HG03103 (cell line): ENCODE measurements around the gene PSD4.

Source experiments
- ATAC-seq: cut with Tn5 transposase; IDR thresholded peaks from one replicate; pipeline ENCODE4 v1.9.1; 2021; ENCODE audit warnings: low read depth; ENCODE audit not compliant: unreplicated experiment

PSD4 gene

GRCh38 chr2:113234721-113235346, 61.1 kb downstream of the PSD4 start:
- peak; percentile 21 for ATAC-seq

- ATAC-seq, result peak; percentile 93
These were observed 61.8 kb downstream of the PSD4 start for GRCh38 chr2:113235347-113236226.

DNA sequence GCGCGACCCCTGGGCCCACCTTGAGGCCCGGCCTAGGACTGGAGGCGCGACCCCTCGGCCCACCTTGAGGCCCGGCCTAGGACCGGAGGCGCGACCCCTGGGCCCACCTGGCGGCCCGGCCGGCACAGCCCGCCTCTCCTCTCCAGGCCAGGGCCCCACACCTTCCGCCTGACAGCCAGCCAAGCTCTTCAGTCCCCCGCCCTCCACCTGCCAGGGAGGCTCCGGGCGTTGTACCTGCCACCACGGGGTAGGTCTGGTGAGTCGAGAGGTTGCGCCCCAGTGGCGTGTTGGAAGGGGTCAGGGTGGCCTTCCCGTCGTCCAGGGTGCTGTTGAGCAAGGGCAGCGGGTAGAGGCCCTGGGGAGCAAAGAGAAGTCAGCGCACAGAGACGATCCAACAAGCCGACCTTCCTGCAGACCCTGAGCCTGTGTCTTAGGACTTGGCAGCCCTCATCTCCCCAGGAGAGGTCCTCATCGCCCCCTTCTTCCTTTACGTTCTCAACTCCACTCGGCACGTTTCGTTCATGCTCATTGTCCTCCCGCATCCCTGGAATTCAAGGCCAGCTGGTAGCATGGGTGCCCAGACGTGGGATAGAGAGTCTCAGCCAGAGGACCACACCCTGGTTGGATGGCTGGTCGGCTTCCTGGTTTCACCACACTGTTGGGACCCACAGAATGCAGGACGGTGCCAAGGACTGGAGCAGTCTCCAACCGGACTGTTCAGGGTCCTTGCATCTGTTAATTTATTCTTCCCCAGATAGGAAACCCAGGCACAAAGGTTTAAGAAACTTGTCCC, 62.8 kb downstream of the PSD4 start:
- ATAC-seq, result no peak

GRCh38 chr2:113237604-113238160, 63.9 kb downstream of the PSD4 start:
- ATAC-seq, result no peak

DNA sequence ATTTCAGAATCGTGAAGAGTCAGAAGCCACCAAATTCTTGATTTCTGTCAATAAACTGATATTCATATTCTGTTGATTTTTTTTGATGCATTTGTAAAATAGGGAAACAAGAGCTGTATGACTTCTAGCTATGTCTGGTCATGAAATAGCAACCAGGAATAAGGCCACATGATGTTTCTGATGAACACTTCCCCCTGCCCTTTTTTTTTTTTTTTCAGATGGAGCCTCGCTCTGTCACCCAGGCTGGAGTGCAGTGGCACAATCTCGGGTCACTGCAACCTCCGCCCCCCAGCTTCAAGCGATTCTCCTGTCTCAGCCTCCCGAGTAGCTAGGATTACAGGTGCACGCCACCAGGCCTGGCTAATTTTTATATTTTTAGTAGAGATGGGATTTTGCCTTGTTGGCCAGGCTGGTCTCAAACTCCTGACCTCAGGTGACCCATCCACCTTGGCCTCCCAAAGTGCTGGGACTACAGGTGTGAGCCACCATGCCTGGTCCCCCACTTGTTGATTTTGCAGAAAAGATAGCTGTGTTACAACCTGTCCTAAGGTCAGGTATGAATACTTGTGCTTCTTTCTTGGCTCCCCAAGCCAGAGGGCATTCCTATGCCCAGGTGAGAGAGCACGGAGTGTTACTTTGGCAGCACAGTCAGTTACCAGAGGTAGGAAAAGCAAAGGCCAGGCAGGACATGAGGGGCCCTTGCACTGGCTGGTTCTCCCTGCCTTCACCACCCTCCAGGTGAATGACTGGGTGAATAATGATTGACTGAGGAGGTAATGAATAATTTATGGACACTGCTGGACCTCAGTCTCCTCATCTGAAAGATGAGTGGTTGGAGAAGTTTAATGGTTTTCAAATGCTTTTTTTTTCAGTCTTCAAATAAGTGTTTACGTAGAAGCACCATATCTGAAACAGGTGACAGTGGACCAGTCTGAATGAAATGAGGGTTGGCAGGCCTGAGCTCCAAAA, 65.4 kb downstream of the PSD4 start:
- ATAC-seq, result no peak

DNA sequence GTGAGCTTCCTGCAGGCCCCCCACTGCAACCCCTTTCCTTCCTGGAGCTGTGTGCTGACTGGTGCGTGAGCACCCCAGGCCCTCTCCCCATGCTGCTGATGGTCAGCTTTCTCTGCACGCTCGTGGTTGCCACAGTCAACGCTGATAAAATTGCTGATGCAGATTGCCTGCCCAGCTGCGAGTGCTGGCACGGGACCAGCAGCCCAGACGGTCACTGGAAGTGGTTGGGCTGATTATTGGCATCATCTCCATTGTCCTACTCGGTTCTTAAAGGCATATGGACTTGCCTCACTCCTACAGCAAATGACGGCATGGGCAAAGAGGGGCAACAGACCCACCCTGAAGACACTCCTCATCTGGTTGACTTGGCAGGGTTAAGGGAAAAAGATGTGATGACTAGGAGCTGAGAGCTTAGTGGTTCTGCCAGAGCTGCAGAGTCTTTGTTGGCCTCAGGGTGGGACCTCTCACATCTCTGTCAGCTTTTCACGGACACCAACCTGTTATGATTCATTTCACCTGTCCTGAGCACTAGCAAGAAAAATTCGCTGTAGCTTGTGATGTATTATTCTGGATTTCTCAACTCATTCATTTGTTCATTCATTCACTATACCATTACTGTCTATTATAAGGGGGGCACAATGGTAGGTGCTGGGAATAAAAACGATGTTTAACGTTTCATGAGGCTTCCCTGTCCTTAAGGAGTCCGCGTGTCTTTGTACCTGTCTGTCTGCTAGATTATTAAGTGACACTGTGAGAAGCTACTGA, 66.6 kb downstream of the PSD4 start:
- no peak for ATAC-seq

DNA sequence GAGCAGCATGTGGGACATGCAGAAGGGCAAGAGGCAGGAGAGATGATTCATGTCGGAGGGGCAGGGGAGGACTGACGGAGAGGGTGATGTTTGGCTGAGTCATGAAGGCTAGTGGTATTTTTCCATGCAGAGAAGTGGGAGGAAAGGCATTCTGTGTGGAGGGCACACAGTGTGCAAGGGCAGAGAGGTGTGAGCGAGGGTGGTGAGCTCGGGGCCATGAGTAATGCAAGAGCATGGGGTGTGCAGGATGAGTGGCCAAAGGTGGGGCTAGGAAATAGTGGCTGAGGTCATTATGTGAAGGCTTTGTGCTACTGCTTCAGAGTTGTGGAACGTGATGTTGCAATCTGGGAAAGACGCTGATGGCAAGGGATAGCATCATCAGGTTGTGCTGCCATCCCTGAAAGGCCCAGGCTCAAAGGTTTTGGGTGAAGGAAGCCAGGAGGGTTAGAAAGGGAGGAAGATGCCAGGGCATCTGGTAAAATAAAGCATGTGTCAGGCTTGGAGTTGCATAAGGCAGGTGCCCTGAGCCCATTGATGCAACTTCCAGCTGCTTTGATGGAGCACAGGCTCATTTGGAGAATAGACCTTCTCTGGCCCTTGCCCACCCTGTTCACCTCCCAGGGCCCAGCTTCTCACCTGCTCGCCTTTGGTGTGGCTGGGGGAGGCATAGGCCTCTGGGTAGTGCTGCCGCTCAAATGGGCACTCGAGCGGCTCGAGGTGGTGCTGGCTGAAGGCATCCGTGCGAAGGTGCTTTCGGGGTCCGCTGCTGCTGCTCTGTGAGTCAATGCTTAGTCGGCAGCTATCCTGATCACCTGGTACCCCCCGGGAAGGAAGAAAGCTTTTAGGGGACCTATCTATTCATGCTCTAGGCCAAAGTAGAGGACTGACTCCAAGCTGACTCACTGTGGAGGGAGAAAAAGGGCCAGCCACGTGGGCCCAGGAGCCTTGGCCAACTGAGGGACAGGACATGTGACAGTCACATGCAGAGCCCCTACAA, 67.4 kb downstream of the PSD4 start:
- ATAC-seq, result no peak

DNA sequence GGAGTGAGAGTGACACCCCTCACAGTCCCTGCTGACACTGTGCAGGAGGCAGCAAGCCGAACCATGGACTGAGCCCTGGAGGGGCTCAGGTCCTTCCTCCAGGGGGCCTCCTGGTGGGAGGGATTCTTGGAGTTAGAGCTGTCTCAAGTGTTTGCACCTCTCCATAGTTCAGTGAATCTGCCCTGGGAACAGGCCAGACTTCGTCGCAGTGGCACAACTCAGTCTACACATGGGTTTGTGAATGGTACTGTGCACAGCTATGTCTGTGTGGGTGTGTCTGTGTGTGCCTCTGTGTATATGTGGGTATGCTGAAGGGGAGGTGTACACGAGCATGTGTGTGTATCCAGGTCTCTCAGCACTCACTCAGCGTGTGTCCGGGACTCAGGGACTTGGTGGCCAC, 68.6 kb downstream of the PSD4 start:
- ATAC-seq, result no peak

DNA sequence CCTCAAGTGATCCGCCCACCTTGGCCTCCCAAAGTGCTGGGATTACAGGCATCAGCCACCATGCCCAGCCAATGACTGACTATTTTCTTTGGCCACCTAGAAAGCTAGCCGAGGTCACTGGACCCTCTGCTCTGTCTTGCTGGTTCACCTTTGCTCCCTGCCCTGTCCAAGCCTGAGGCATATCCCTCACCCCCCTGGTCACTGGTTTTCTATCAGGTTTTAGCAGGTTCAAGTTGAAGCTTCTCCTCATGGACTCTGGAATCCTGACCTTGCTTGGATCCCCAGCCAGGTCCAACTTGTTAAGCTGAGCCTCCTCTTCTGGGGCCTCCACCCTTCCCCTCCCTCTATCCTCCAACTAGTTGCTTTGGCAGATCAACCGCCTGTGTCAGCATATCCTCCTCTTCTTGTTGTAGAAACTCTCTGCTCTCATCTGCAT, 71.5 kb downstream of the PSD4 start:
- ATAC-seq, result no peak

- ATAC-seq, result no peak
These were observed 72.8 kb downstream of the PSD4 start for GRCh38 chr2:113246606-113247005.

DNA sequence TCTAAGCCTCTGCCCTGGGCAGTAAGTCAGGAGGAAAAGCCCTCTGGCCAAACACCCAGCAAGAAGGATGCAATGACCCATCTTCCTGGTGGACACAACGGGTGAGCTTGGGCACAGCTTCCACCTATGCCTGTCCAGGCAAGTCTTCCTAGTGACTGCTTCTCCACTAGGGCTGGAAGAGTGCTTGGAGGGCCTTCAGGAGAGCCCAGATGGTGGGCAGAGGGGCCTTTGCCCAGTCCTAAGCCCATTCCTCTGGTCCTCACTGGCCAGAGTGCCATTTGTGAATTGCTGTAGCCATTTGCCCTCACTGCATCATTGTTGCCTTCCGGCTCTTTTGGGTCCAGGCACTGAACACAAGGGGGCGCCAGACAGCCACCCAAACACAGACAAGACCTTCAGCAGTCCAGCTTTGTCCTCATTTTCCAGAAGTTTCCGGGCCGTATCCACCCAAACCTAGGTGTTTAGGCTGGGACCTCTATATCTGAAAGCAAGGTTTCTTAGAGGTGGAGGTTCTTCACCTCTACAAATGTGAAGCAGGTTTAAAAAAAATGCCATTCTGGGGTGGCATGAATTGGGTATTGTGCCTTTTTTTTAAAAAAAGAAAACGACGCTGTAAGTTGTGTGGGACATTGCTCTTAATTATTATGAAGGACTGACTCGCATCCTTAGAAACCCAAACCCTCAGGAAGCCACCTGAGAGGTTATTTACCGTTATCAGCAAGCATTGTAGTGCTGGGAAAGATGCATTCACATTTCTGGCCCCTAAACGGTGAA, 75.4 kb downstream of the PSD4 start:
- peak; percentile 77 for ATAC-seq

DNA sequence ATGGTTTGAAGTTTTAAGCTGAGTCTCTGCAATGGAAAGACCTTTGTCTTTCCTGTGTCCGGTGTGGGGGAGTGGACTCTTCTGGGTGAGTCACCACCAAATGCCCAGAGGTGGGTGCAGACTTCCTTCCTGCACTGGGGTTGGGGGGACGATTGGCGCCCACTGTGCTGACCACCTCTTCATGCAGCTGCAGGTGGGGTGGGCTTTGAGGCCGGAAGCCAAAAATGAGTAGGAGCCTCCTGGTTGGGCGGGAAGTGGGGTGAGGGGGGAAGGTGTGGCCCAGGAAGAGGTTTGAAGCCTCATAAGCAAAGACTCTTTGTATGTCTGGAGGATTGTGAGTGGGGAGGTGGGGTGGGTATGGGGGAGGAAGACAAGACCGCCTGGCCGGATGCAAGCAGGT, 77.3 kb downstream of the PSD4 start:
- no peak for ATAC-seq

GRCh38 chr2:113252047-113252590, 78.3 kb downstream of the PSD4 start:
- ATAC-seq, result no peak

DNA sequence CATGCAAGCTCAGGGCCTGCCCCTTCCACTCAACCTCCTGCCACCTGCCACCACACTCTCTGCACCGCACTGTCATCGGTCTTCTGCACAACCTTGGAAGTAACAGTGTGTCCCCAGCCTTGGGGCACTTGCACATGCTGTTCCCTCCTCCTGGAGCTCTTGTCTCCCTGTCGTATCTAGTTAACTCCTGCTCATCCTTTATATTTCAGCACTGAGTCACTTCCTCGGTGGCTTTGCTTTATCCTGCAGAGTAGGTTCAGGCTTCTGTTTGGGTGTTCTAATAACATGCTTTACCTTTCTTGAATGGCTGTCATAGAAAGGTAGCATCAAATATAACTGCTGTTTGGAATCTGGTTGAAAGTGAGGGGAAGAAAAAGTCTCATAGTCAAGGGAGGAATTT, 79.7 kb downstream of the PSD4 start:
- no peak for ATAC-seq

DNA sequence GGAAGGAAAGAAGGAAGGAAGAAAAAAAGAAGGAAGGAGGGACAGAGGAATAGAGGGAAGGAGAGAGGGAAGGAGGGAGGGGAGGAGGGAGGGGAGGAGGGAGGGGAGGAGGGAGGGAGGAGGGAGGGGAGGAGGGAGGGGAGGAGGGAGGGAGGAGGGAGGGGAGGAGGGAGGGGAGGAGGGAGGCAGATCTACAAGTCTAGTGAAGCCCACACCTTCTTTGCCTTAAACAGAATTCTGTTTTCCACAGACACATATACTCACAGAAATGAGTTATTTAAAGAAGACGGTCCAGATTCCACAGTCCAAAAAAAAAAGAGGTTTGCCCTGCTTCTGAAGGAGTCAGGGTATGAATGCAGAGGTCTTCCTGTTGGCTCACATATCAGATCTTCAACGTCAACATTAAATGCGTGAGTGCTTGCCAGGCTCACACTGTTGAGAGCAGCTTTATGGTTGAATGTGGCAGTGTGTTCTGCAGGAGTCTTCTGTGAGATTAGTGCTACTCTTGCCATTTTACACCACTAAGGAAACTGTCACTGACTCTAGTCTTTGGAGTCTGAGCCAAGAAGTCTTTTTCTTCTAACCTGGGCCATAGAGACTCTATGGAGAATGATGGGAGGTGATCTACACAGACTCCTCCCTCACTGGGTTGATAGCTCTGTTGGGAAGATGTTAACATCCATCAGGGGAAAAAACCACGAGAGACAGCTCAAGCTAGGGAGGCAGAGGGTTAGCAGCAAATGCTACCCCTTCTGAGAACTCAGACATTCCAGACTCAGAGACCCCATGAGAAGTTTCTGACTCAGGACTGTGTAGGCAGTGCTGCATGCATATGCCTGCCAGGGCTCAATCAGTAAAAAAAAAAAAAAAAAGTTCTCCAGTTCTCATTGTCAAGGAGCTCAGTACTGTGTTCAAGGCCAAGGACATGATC, 81.6 kb downstream of the PSD4 start:
- ATAC-seq, result no peak
